NT2/D1 (cell line): Measurements from ENCODE around the gene CCDC7.

Experiments
- SUZ12 ChIP-seq: IDR thresholded peaks from 2 replicates; pipeline ENCODE4 v1.6.1; 2011; ENCODE audit not compliant: insufficient read length, insufficient read depth; ENCODE audit errors: extremely low read depth
- YY1 ChIP-seq: IDR thresholded peaks from 2 replicates; pipeline ENCODE4 v1.6.1; 2011; ENCODE audit not compliant: insufficient read length, insufficient read depth
- ZNF274 ChIP-seq: IDR thresholded peaks from 2 replicates; pipeline ENCODE4 v1.6.1; 2011; ENCODE audit warnings: mild to moderate bottlenecking, low read depth, low read length

DNA sequence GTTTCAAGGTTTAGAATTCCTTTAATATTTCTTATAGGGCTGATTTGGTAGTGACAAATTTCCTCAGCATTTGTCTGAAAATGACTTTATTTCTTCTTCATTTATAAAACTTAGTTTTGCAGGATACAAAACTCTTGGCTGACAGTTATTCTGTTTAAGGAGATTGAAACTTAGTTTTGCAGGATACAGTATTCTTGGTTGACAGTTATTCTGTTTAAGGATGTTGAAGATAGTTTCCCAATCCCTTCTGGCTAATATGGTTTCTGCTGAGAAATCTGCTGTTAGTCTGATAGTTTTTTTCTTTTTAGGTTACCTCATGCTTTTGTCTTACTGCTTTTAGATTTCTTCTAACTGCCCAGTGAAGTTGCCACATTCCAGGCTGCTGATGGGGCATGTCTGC is 325.3 kb downstream of the CCDC7 start:
- TF ChIP-seq YY1: no peak
- TF ChIP-seq SUZ12: no peak
- TF ChIP-seq ZNF274: no peak
